ENCODE measurements around the gene PATJ. TPM values are rescaled to one million over a fixed set of nuclear protein-coding genes. Genes with fewer than 3 reads are reported as not detected.
"Not testable (repeated sequence)": the region's sequence is repeated elsewhere in the genome, so short reads cannot be mapped to it uniquely, and the experiment has no call there.

Gene PATJ
- total RNA-seq, 1 donor from 2014 or later: 126 TPM

DNA sequence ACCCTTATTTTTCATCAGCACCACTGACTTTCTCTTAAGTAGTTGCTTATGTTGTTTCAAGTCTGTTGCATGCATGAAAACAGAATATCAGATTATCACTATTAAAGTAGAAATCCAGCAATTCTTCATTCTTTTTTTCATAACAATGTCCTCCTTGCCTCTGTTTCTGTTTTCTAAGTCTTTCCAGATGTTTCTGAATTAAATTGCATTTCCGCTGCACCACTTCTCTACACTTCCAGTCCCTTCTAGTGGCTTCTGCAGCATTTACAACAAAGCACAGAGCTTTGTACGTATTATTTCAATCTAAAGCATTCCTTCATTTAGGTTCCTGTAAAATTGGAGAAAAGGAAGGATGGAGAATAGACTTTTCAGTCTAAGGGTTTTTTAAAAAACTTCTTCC lies 42.4 kb downstream of the PATJ start:
- H3K9me3 Mint-ChIP-seq (ENCODE audit: low read depth): no peaks in the 10 kb centered on the region
- H3K4me1 Mint-ChIP-seq (ENCODE audit: low read depth): peaks cover 11% of the 10 kb centered on the region
- no peaks in the 10 kb centered on the region for H3K27me3 Mint-ChIP-seq
- H3K4me3 Mint-ChIP-seq (ENCODE audit: low read depth): no peak overlapping the region
- H3K36me3 Mint-ChIP-seq (ENCODE audit: insufficient read depth): peaks cover 23% of the 10 kb centered on the region
- TF ChIP-seq, protein P1, sequence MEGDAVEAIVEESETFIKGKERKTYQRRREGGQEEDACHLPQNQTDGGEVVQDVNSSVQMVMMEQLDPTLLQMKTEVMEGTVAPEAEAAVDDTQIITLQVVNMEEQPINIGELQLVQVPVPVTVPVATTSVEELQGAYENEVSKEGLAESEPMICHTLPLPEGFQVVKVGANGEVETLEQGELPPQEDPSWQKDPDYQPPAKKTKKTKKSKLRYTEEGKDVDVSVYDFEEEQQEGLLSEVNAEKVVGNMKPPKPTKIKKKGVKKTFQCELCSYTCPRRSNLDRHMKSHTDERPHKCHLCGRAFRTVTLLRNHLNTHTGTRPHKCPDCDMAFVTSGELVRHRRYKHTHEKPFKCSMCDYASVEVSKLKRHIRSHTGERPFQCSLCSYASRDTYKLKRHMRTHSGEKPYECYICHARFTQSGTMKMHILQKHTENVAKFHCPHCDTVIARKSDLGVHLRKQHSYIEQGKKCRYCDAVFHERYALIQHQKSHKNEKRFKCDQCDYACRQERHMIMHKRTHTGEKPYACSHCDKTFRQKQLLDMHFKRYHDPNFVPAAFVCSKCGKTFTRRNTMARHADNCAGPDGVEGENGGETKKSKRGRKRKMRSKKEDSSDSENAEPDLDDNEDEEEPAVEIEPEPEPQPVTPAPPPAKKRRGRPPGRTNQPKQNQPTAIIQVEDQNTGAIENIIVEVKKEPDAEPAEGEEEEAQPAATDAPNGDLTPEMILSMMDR (IDR thresholded peaks at IDR 0.05; ENCODE audit: unreplicated experiment): no peak
- DNase-seq (ENCODE audit: low spot score, unreplicated experiment): no peak
- no peak overlapping the region for H3K27ac Mint-ChIP-seq

DNA sequence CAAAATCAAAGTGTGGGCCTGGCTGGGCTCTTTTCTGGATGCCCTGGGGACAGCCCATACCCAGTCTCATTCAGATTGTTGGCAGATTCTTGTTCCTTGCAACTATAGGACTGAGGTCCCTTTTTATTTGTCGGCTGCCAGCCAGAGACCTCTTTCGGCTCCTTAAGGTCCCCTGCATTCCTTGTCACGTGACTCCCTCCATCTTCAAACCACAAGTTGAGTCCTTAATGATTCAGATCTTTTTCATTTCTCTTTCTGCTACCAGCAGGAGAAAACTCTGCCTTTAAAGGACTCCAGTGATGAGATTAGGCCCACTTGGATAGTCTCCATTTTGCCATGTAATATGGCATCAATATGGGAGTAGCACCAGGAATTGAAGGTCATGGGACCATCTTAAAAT lies 48.6 kb downstream of the PATJ start:
- H3K4me3 Mint-ChIP-seq (ENCODE audit: low read depth): no peak overlapping the region
- H3K36me3 Mint-ChIP-seq (ENCODE audit: insufficient read depth): peaks cover 23% of the 10 kb centered on the region
- H3K27me3 Mint-ChIP-seq: no peaks in the 10 kb centered on the region
- no peaks in the 10 kb centered on the region for H3K9me3 Mint-ChIP-seq (ENCODE audit: low read depth)
- TF ChIP-seq, protein P1 (IDR thresholded peaks at IDR 0.05; ENCODE audit: unreplicated experiment): no peak
- DNase-seq (ENCODE audit: low spot score, unreplicated experiment): no peak
- no peak overlapping the region for H3K27ac Mint-ChIP-seq
- H3K4me1 Mint-ChIP-seq (ENCODE audit: low read depth): no peaks in the 10 kb centered on the region

DNA sequence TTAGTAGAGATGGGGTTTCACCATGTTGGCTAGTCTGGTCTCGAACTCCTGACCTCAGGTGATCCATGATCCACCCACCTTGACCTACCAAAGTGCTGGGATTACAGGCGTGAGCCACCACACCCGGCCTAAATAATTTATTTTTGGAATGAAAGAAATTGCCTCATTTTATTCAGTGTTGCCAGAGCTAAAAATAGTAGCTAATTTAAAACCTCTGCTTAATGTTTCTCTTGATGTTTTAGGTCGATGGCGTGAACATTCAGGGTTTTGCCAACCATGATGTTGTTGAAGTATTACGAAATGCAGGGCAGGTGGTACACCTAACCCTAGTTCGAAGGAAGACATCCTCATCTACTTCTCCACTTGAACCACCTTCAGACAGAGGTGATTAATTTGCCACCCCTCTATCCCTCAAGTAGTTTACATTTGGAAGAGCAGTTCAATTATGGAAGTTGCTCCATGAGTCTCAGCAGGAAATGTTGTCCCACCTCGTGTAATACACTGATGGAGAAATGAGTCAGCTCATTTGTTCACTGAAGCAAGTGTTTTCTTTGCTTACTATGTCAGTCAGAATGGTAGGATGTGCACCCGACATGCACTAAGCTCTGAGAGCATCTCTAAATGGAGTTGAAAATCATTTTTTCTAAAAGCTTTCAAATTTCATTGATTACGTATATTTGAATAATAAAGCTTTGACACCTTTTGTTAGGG lies 54.9 kb downstream of the PATJ start:
- Mint-ChIP-seq H3K27ac (no peak overlapping the region), H3K36me3 (ENCODE audit: insufficient read depth) (peaks cover 43% of the 10 kb centered on the region), H3K9me3 (ENCODE audit: low read depth) (peaks cover 2% of the 10 kb centered on the region), H3K4me1 (ENCODE audit: low read depth) (no peaks in the 10 kb centered on the region), H3K27me3 (no peaks in the 10 kb centered on the region), H3K4me3 (ENCODE audit: low read depth) (no peak overlapping the region)
- no peak for DNase-seq (ENCODE audit: low spot score, unreplicated experiment)
- TF ChIP-seq, protein P1 (IDR thresholded peaks at IDR 0.05; ENCODE audit: unreplicated experiment): no peak

GRCh38 chr1:61801047-61801446 lies 58.8 kb downstream of the PATJ start:
- not testable (repeated sequence) for H3K9me3 Mint-ChIP-seq (ENCODE audit: low read depth); H3K27ac Mint-ChIP-seq; H3K4me3 Mint-ChIP-seq (ENCODE audit: low read depth); H3K4me1 Mint-ChIP-seq (ENCODE audit: low read depth); H3K27me3 Mint-ChIP-seq; DNase-seq (ENCODE audit: low spot score, unreplicated experiment)
- H3K36me3 Mint-ChIP-seq (ENCODE audit: insufficient read depth): peaks cover 44% of the 10 kb centered on the region

DNA sequence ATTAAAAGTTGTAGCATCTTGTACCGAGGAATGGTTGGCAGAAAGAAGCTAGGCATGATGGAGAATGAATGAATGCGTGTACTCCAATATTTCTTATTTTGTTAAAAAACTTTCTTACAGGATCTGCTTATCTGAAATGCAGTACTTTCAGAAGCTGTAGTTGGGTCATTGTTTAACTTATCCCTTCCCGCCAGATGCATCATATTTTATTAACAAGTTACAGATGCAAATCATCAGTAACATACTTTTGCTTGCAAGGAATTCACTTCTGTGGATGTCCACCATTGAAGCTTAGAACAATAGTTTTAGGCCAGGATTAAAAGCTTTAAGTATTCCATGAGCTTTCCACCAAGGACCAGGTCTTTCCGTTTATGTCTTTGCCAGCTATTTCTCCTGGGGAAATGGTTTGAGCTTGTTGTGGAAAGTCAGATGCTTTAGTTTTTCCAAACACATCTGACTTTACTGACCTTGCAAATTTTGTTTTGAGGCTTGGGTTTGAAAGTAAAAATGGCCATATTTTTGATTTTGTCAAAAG lies 65.4 kb downstream of the PATJ start:
- H3K4me1 Mint-ChIP-seq (ENCODE audit: low read depth): no peaks in the 10 kb centered on the region
- H3K9me3 Mint-ChIP-seq (ENCODE audit: low read depth): no peaks in the 10 kb centered on the region
- no peak overlapping the region for H3K4me3 Mint-ChIP-seq (ENCODE audit: low read depth)
- H3K27ac Mint-ChIP-seq: no peak overlapping the region
- peaks cover 21% of the 10 kb centered on the region for H3K36me3 Mint-ChIP-seq (ENCODE audit: insufficient read depth)
- TF ChIP-seq, protein P1 (IDR thresholded peaks at IDR 0.05; ENCODE audit: unreplicated experiment): no peak
- DNase-seq (ENCODE audit: low spot score, unreplicated experiment): no peak
- no peaks in the 10 kb centered on the region for H3K27me3 Mint-ChIP-seq

DNA sequence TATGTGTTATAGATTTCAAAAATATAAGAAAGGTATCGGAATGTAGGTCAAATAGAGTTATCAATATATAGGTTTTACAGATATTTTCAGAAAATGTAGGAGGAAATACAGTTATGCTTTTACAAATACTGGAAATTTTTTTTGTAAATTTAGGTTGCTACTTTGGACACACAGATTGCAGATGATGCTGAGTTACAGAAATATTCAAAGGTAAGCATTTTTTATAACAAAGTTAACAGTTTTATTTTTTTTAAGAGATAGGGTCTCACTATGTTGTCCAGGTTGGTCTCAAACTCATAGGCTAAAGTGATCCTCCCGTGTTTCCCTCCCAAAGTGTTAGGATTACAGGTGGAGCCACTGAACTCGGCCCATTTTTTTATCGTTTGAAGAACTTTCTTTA lies 66.0 kb downstream of the PATJ start:
- Mint-ChIP-seq H3K27me3 (no peaks in the 10 kb centered on the region), H3K36me3 (ENCODE audit: insufficient read depth) (peaks cover 20% of the 10 kb centered on the region), H3K4me1 (ENCODE audit: low read depth) (no peaks in the 10 kb centered on the region), H3K4me3 (ENCODE audit: low read depth) (no peak overlapping the region), H3K27ac (no peak overlapping the region), H3K9me3 (ENCODE audit: low read depth) (no peaks in the 10 kb centered on the region)
- no peak for DNase-seq (ENCODE audit: low spot score, unreplicated experiment)
- TF ChIP-seq, protein P1 (IDR thresholded peaks at IDR 0.05; ENCODE audit: unreplicated experiment): no peak
